NCI-H526 treated with DMSO at 0.1 percent for 48 hours (cell line): Measurements from ENCODE around the gene MYO7B.
"Not testable (repeated sequence)": the region's sequence is repeated elsewhere in the genome, so short reads cannot be mapped to it uniquely, and the experiment has no call there.

ENCODE experiments used
- DNase-seq: peaks from one replicate; lab custom pipeline; 2025; lab: John Stamatoyannopoulos, UW

Gene MYO7B

DNA sequence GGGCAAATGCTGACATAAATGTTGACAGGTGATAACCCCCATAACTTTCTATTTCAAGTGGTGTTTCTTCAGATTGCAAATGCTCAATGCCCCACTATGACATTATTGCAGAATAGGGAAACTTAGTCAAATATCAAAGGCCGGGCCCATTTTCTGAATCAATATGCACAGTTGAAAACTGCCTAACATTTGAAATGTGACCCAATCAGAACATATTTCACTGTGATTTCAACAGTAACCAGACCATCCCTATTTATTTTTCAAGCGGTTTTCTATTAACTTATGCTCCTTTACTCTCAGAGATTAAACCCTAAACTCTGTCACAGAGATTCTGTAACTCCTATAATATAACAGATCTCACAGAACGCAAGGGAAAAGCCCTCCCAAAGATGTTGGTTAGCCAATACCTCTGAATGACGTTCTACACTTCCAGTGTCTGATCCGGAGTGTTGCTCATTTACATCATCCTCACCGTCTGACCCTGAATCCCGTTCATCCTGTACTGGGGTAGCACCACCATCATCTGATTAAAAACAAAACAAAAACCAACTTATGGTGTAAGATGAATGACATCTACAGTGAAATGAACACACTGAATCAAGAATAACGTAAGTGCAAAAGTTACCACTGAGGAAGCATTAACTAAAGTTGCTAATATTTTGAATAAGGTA, 12.1 kb upstream of the MYO7B start:
- no peak for DNase-seq

- not testable (repeated sequence) for DNase-seq
These were observed 11.2 kb upstream of the MYO7B start for GRCh38 chr2:127524198-127524834.

GRCh38 chr2:127525691-127526131, 9.8 kb upstream of the MYO7B start:
- no peak for DNase-seq

DNA sequence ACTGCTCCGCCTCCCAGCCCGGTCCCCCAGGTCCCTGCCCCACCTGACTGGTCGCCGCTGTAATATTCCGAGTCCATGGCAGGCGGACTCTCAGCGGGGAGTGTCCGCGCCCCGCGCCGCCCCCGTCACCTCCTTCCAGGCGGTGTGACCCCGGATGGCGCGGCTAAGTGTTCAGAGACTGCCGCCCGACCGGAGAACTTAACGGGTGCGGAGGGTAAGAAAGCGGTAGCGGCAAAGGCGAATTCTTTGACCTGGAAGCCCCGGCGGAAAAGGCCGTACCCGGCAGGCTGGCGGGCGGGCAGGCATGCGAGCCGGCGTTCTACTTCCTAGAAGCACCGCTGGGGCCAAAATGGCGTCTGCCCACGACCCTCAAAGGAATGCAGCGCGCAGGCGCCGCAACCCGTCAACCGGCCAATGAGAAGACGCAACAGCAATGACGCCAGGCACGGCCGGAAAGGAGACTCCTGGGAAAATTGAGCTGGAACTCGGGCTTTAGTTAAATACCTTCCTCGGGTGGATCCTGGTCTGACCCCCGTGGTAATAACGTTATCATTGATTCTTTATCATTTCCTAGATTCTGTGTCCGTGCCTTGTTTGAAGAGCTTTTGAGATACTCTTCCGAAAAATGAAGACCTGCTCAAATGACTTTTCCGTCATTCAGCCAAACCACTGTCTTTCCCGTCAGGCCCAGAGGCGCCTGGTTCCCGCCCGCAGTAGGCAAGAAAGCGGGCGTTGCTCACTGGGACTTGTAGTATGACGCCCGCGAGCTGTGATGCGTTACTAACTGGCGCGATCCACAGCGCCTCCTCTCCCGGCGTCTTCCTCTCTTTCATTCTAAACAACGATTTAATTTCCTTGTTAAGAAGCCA, 9.1 kb upstream of the MYO7B start, which contains the start of gene IWS1:
Gene IWS1, minus strand, starts transcription at position 358 of the 869 bp plus-strand sequence. Its CDS starts 281 bp downstream, at position 77.
- peak; percentile 93 for DNase-seq

- no peak for DNase-seq
These were observed 8.3 kb upstream of the MYO7B start for GRCh38 chr2:127527001-127527804.

DNA sequence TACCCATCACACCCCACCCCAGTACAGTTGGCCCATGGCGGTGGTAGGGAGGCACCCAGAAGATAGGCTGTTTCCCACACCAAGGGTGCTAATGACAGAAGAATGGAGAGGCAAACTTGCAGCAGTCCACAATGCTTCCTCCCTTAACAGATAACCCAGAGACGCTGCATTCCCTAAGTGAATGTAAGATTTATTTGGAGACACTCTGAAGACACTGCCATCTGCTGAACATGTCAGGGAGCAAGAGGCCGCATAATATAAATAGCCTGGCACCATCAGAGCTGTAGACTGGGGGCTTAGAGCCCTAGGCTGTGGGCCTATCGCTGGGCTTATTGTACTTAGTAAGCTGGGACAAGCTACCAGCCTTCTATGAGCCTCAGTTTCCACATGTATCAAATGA, 7.0 kb upstream of the MYO7B start:
- no peak for DNase-seq

DNA sequence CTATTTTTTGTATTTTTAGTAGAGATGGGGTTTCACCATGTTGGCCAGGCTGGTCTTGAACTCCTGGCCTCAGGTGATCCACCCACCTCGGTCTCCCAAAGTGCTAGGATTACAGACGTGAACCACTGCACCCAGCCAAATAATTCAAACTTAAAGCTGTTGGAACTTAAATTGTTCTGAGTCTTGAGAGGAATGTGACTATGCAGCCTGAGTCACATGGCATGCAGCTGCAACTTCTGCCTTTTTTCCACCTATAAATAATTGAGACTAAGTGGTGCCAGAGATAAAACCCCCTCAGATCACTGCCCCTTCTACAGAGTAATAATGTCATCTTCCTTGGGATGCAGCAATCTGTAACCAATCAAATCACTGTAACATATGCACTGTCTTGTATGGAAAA, 6.1 kb upstream of the MYO7B start:
- not testable (repeated sequence) for DNase-seq

DNA sequence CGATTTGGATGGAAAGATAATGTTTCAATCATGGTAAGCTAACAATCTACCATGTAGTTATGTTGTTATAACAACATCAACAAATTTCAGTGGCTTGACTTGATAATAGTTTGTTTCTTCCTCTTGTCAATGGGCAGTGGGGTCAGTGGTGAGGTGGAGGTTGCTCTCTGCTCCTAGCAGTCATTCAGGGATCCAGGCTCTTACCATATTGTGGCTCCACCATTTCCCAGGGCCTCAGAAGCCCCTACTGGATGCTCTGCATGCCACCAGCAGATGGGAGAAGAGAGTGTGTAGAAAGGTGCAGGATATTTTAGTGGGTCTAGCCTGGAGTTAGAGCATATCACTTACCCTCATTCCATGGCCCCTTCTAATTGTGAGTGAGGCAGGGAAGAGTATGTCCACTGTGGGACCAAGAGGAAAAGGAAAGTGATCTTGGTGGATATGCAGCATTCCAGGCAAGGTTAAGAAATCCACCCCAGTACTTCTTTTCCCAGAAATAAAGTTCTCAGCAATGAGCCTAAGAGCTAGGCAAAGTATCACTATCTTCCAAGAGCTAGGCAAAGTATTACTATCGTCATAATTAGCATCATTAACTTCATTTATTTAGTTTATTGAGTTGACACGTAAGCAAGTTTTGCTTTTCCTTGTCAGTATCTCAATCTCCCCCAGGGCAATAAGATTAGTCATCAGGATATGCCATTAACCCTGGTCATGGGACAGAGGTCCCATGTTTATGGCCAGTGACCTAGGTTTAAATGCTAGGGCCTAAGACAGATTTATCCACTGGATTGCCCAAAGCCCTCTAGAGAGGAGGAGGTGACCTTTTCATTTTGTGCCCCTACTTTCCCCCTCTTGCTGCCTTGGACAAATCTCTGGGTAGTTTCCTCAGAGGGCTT, 5.0 kb upstream of the MYO7B start:
- no peak for DNase-seq

GRCh38 chr2:127531221-127531648, 4.2 kb upstream of the MYO7B start:
- no peak for DNase-seq

GRCh38 chr2:127532296-127532695, 3.2 kb upstream of the MYO7B start:
- no peak for DNase-seq

- DNase-seq, result no peak
These were observed 435 bp downstream of the MYO7B start for GRCh38 chr2:127535918-127536317.

DNA sequence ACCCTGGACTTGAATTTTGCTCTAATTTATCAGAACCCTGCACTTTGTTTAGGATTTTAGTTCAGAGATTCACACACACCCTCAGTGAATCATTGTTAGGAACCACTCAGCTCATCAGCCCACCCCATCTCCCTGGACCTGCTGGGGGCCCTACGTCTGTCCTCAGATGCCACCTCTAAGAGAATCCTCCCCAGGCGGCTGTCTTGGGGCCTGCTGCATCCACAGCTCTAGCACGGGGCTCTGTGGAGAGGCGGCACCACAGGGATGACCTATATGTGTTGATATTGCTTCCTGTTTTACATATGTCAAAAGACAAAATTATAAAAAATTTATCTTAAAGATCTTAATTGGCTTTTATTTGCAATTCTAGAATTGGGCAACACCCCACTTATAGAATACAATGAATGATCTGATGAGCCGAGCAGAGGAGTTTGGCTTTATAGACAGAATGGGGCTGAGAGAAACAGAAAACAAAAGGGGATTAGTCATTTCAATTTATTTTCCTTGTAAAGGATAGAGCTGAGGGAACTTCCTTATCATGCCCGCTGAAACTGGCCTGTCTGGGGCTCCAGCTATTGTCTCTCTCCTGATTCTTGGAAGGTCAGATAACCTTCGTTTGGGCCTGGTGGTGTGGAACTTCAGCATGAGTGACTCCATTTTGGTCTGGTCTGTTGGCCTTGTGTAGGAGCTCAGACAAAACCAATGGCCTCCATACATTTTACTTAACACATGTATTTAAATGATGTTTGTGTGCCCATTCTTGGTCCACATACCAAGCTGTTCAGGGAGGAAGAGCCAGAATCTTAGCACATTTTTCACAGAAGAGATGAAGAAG, 1.4 kb downstream of the MYO7B start:
- DNase-seq, result no peak

DNA sequence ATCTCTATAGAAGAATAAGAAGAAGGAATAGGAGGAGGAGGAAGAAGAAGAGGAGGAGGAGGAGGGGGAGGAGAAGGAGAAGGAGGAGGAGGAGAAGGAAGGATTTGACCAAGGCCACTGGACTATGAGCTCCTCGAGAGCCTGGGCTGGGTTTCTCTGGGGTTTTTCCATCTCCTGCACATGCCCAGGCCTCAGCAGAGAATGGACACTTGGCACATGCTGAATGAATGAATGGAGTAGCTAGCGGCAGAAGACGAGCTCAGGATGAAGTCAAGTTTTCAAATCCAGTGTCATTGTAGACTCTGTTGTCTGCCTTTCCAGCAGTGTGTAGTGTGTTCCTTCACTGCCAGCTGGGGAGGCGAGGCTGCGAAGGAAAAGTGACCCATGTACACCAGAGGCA, 2.2 kb downstream of the MYO7B start:
- DNase-seq, result no peak

GRCh38 chr2:127541809-127542208, 6.3 kb downstream of the MYO7B start:
- no peak for DNase-seq

GRCh38 chr2:127542231-127542630, 6.7 kb downstream of the MYO7B start:
- no peak for DNase-seq

DNA sequence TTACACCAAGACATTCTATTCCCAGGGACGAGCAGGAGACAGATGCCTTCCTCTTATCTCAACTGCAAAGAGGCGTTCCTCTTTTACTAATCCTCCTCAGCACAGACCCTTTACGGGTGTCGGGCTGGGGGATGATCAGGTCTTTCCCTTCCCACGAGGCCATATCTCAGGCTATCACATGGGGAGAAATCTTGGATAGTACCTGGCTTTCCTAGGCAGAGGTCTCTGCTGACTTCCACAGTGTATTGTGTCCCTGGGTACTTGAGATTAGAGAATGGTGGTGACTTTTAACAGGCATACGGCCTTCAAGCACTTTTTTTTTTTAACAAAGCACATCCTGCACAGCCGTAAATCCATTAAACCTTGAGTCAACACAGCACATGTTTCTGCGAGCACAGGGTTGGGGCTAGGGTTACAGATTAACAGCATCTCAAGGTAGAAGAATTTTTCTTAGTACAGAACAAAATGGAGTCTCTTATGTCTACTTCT, 7.6 kb downstream of the MYO7B start:
- DNase-seq, result not testable (repeated sequence)

GRCh38 chr2:127545189-127545588, 9.7 kb downstream of the MYO7B start:
- DNase-seq, result no peak

DNA sequence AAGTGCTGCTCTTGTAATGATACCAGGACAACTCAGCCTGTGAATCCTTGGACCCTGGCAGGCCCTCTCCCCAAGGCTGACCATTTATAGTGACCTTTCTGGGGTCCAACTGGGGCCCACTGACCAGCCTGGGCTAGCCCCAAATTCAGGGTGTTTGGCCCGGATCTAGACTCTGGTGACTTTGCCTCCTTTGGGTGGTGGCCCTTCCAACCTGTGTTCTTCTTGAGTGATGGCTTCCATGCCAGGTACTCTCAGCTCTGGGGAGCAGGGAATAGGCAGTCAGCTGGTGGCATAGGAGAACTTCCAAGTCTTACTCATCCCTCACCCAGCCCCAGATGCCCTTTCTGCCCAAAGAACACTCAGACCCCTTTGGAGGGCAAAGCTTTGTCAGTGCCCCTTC, 10.3 kb downstream of the MYO7B start:
- DNase-seq, result no peak

GRCh38 chr2:127546797-127547196, 11.3 kb downstream of the MYO7B start:
- no peak for DNase-seq
